ENCODE measurements around the gene NFASC.

The NFASC gene

DNA sequence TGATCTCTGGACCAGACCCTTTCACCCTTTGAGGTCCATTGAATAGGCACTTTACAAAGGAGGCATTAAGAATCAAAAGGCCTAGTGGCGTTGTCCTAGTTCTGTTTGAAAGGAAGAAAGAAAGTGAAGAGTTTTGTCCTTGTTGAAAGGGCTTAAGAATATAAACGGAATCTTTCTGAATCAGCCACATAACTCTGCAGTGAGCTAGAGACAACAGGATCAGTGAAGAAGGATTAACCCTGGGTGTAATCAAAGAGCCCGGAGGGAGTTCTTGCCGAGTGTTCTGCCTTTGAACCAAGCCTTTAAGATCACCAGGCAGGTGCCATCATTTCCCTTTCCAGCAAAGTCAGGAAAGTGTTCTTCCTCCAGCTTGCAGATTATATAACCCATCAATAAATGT lies 117.5 kb downstream of the NFASC start:
- DNase-seq (ENCODE audit: low read depth): no peak
- TF ChIP-seq, protein P1, sequence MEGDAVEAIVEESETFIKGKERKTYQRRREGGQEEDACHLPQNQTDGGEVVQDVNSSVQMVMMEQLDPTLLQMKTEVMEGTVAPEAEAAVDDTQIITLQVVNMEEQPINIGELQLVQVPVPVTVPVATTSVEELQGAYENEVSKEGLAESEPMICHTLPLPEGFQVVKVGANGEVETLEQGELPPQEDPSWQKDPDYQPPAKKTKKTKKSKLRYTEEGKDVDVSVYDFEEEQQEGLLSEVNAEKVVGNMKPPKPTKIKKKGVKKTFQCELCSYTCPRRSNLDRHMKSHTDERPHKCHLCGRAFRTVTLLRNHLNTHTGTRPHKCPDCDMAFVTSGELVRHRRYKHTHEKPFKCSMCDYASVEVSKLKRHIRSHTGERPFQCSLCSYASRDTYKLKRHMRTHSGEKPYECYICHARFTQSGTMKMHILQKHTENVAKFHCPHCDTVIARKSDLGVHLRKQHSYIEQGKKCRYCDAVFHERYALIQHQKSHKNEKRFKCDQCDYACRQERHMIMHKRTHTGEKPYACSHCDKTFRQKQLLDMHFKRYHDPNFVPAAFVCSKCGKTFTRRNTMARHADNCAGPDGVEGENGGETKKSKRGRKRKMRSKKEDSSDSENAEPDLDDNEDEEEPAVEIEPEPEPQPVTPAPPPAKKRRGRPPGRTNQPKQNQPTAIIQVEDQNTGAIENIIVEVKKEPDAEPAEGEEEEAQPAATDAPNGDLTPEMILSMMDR (IDR thresholded peaks at IDR 0.05; ENCODE audit: insufficient read depth, low read depth, low read length, missing control alignments): no peak
- H3K4me3 ChIP-seq (ENCODE audit: low read length): no peak overlapping the region

GRCh38 chr1:204989266-204990058 lies 118.8 kb downstream of the NFASC start:
- TF ChIP-seq, protein P1 (IDR thresholded peaks at IDR 0.05; ENCODE audit: insufficient read depth, low read depth, low read length, missing control alignments): peak; percentile 99
- no peak overlapping the region for H3K4me3 ChIP-seq (ENCODE audit: low read length)
- peak; percentile 84 for DNase-seq (ENCODE audit: low read depth)

DNA sequence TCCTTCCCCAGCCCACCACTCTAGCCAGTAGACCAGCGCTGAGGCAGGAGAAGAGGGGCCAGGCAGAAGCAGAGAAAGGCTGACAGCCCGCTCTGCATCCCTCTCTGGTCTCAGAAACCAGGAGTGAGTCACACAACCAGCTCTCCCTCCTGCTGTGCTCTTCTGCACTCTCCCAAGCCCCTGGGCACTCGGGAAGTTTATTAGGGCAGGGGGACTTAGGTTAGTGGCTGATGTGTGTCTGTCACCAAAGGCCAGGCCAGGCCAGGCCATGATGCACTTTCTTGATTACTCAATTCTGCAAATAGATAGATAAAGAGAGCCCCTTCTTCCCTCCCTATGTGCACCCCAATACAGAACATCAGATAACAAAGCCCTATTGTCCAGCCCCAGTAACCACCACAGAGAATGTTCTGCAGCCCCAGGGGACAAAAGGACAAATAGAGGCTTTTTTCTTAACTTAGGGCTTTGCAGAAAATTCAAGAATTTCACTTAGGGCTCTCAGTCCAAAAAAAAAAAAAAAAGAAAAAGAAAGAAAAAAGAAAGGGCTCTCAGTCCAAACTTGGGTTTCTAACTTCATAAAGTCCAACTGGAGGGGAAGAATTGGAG lies 119.5 kb downstream of the NFASC start:
- TF ChIP-seq, protein P1 (IDR thresholded peaks at IDR 0.05; ENCODE audit: insufficient read depth, low read depth, low read length, missing control alignments): no peak
- H3K4me3 ChIP-seq (ENCODE audit: low read length): no peak overlapping the region
- DNase-seq (ENCODE audit: low read depth): no peak

DNA sequence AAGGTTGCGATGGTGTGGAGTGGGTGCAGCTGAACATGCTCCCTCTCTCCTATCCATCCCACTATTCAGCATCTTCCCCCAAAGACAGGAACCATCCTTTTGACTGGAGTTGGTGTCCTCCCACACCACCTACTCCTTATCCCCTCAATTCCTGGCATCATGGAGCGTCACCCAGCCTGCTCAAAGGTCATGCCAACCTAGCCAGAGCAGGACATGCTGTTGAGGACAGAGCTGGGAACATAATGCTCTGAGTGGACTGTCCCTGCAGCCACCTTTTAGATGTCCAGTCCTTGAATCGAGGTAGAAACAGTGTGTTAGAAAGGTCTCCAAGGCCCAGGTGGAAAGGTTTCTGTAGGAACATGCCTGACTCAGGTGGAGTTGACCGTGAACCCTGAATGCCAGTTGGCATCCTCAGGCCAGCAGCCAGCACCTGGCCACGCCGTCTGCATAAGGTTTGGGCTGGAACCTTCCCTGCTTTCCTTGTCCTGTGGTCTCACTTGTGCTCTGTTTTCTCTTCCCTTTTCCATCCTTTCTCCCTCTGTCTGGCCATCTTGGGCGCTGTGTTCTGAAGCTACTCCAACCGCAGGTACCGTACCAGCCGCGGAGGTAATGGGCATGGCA lies 120.2 kb downstream of the NFASC start:
- TF ChIP-seq, protein P1 (IDR thresholded peaks at IDR 0.05; ENCODE audit: insufficient read depth, low read depth, low read length, missing control alignments): no peak
- no peak overlapping the region for H3K4me3 ChIP-seq (ENCODE audit: low read length)
- no peak for DNase-seq (ENCODE audit: low read depth)

DNA sequence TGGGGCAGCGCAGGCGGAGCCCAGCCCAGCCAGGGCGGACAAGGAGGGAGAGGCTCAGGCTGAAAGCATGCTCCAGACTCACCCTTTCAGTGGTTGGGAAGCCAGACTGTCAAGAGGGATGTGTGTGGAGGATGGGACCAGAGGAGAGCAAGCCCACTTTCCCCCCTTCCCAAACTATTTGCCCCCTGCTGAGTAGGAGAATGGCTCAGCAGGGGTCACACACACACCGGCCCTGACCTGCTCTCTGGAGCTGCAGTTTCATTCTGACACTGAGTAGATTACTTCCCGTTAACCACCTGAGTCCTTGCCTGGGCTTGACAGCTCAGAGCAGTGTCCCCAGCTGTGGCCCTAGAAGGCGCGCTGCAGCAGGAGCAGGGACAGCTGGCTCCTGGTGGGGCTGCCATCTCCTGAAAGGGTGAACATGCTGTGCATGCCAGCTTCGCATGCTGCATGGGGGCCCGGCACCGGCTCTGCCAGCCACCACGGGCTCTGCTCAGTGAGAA lies 120.7 kb downstream of the NFASC start:
- DNase-seq (ENCODE audit: low read depth): no peak
- TF ChIP-seq, protein P1 (IDR thresholded peaks at IDR 0.05; ENCODE audit: insufficient read depth, low read depth, low read length, missing control alignments): no peak
- no peak overlapping the region for H3K4me3 ChIP-seq (ENCODE audit: low read length)

DNA sequence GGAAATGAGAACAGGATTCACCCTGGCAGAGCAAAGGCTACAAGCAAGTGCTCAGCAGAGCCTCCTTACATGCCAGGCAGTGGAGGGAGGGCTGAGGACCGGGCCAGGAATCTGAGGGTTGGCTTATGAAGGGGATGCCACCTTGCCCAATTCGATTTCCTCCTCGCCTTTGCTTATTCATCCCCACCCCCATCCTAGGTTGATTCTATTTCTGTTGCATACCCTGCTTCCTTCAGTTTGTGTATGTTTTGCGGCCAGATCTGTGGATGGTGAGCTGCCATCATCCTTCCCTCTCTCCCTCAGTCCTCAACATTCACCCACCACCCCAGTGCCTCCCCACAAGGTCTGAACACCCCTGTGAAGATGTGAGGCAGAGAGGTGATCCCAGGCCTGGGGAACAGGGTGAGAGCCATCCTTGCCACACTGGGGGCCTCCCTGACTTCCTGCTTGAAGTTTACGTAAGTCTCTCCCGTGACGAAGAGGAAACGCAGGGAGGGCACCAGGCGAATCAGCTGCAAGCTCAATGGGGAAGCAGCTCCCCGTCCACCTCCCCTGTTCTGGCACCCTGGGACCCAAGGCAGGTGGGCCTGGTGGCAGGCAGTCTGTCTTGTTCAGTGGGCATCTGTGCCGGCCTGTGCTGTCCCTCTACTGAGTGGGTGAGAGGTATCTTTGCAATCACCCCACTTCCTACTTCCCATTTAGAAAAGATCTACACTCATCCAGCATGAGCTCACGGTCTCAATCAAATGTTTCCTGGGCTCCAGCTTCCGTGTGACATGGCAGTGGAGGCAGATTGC lies 121.7 kb downstream of the NFASC start:
- TF ChIP-seq, protein P1 (IDR thresholded peaks at IDR 0.05; ENCODE audit: insufficient read depth, low read depth, low read length, missing control alignments): no peak
- H3K4me3 ChIP-seq (ENCODE audit: low read length): no peak overlapping the region
- no peak for DNase-seq (ENCODE audit: low read depth)

Data from epithelial cell of esophagus (primary cell).